IMR-90 (cell line): Measurements from ENCODE around the gene LRSAM1. TPM values are rescaled to one million over a fixed set of nuclear protein-coding genes. Genes with fewer than 3 reads are reported as not detected.

Experiments
- ATAC-seq: fragments of 200-7000 bp; cut with Tn5 transposase; 2 replicates; pipeline ENCODE4 v1.9.1; 2020; ENCODE audit warnings: low read depth, mild to moderate bottlenecking, moderate library complexity
- BruUV-seq: library from RNA; stranded (reverse); fragments of 400-500 nt; replicated peaks from 2 replicates; lab custom pipeline; 2021; lab: Mats Ljungman, UMichigan
- CTCF ChIA-PET: fragments of 300-600 bp; formaldehyde crosslinking; extraction: SDS; loops from one replicate; lab custom pipeline; 2021; ENCODE audit warnings: antibody characterized with exemption; lab: Yijun Ruan, JAX
- POLR2A ChIA-PET: fragments of 300-600 bp; sonication (Branson Sonifier 250); formaldehyde crosslinking; loops from one replicate; lab custom pipeline; 2022; ENCODE audit warnings: antibody characterized with exemption; ENCODE audit not compliant: unreplicated experiment; lab: Charles Lee
- DNase-seq: peaks from one replicate; pipeline ENCODE4 v3.0.0; 2013
- H2AFZ ChIP-seq: replicated peaks from 2 replicates; pipeline ENCODE3; 2013; ENCODE audit warnings: low read length, mild to moderate bottlenecking; ENCODE audit not compliant: poor library complexity
- H2AK5ac ChIP-seq: 2 replicates; pipeline ENCODE4 v1.6.1; 2013; ENCODE audit warnings: low read depth, low read length, inconsistent platforms
- H2AK9ac ChIP-seq: replicated peaks from 2 replicates; pipeline ENCODE3; 2013; ENCODE audit warnings: mild to moderate bottlenecking, low read depth, low read length, moderate library complexity; ENCODE audit not compliant: poor library complexity
- H2BK120ac ChIP-seq: 2 replicates; pipeline ENCODE4 v1.6.1; 2013; ENCODE audit warnings: low read depth, low read length, inconsistent platforms
- H2BK15ac ChIP-seq: 3 replicates; pipeline ENCODE4 v1.6.1; 2013; ENCODE audit warnings: low read depth, low read length, inconsistent platforms
- H2BK20ac ChIP-seq: 2 replicates; pipeline ENCODE4 v1.6.1; 2013; ENCODE audit warnings: low read depth, mild to moderate bottlenecking, inconsistent platforms, low read length, moderate library complexity
- H2BK5ac ChIP-seq: 2 replicates; pipeline ENCODE4 v1.6.1; 2013; ENCODE audit warnings: mild to moderate bottlenecking, low read depth, low read length, inconsistent platforms; ENCODE audit not compliant: poor library complexity, severe bottlenecking
- H3K14ac ChIP-seq: replicated peaks from 2 replicates; pipeline ENCODE4 v1.6.1; 2013; ENCODE audit warnings: low read depth, low read length, inconsistent platforms
- H3K18ac ChIP-seq: 2 replicates; pipeline ENCODE4 v1.6.1; 2013; ENCODE audit warnings: low read depth, low read length, control low read depth
- H3K23ac ChIP-seq: 2 replicates; pipeline ENCODE4 v1.6.1; 2013; ENCODE audit warnings: low read depth, low read length, inconsistent platforms
- H3K27ac ChIP-seq: 2 replicates; pipeline ENCODE4 v1.5.1; 2013; ENCODE audit warnings: mild to moderate bottlenecking, control low read depth, low read length; ENCODE audit not compliant: insufficient read depth
- H3K27me3 ChIP-seq: 2 replicates; pipeline ENCODE4 v1.6.1; 2013; ENCODE audit warnings: low read length; ENCODE audit not compliant: control insufficient read depth, insufficient read depth
- H3K36me3 ChIP-seq: 2 replicates; pipeline ENCODE4 v1.6.1; 2013; ENCODE audit warnings: low read length, mixed read lengths; ENCODE audit not compliant: control insufficient read depth, insufficient read depth
- H3K4ac ChIP-seq: 2 replicates; pipeline ENCODE4 v1.6.1; 2013; ENCODE audit warnings: low read depth, low read length, inconsistent platforms
- H3K4me1 ChIP-seq: 2 replicates; pipeline ENCODE4 v1.6.1; 2013; ENCODE audit warnings: low read length, mixed read lengths; ENCODE audit not compliant: control insufficient read depth, insufficient read depth
- H3K4me2 ChIP-seq: 2 replicates; pipeline ENCODE4 v1.6.1; 2013; ENCODE audit warnings: low read depth, mild to moderate bottlenecking, control low read depth, low read length, moderate library complexity
- H3K4me3 ChIP-seq: 2 replicates; pipeline ENCODE4 v1.5.1; 2013; ENCODE audit warnings: low read depth, mild to moderate bottlenecking, control low read depth, low read length, moderate library complexity; ENCODE audit not compliant: insufficient read depth
- H3K56ac ChIP-seq: 2 replicates; pipeline ENCODE4 v1.6.1; 2013; ENCODE audit warnings: low read length, inconsistent platforms; ENCODE audit not compliant: insufficient read depth; ENCODE audit errors: extremely low read depth
- H3K79me1 ChIP-seq, 2 experiments: 2 replicates each; pipeline ENCODE4 v1.6.1; 2013; ENCODE audit warnings: low read length in 2 of 2, inconsistent platforms in 1 of 2, low read depth in 1 of 2
- H3K9ac ChIP-seq: 2 replicates; pipeline ENCODE4 v1.6.1; 2013; ENCODE audit warnings: low read depth, low read length, control low read depth
- H3K9me1 ChIP-seq: 2 replicates; pipeline ENCODE4 v1.6.1; 2013; ENCODE audit warnings: low read length, inconsistent platforms; ENCODE audit not compliant: insufficient read depth
- H3K9me3 ChIP-seq: 2 replicates; pipeline ENCODE4 v1.6.1; 2013; ENCODE audit warnings: low read length; ENCODE audit not compliant: control insufficient read depth, insufficient read depth
- H4K20me1 ChIP-seq: 2 replicates; pipeline ENCODE4 v1.6.1; 2013; ENCODE audit warnings: low read length, inconsistent platforms; ENCODE audit not compliant: insufficient read depth
- H4K5ac ChIP-seq: 2 replicates; pipeline ENCODE4 v1.6.1; 2013; ENCODE audit warnings: mild to moderate bottlenecking, low read depth, low read length, control low read depth
- H4K8ac ChIP-seq, 2 experiments: 2 replicates each; pipeline ENCODE4 v1.6.1; 2013; ENCODE audit warnings: low read depth in 2 of 2, low read length in 2 of 2, control low read depth in 1 of 2, inconsistent platforms in 1 of 2
- H4K91ac ChIP-seq: 2 replicates; pipeline ENCODE4 v1.6.1; 2013; ENCODE audit warnings: low read depth, low read length, inconsistent platforms; ENCODE audit not compliant: insufficient read depth
- MAFK ChIP-seq: IDR thresholded peaks from 2 replicates; pipeline ENCODE4 v1.6.1; 2012; ENCODE audit warnings: low read depth, low read length, improper control_type of control experiment
- MAZ ChIP-seq: IDR thresholded peaks from 2 replicates; pipeline ENCODE4 v1.6.1; 2012; ENCODE audit warnings: low read depth, mild to moderate bottlenecking, low read length, improper control_type of control experiment, moderate library complexity, borderline replicate concordance
- MXI1 ChIP-seq: IDR thresholded peaks from 2 replicates; pipeline ENCODE4 v1.6.1; 2012; ENCODE audit warnings: low read depth, mild to moderate bottlenecking, low read length, moderate library complexity, borderline replicate concordance
- NFE2L2 ChIP-seq: fragments of 150-350 bp; IDR thresholded peaks from 2 replicates; pipeline ENCODE4 v1.6.1; 2016; ENCODE audit warnings: low read depth, mild to moderate bottlenecking, low read length
- POLR2A ChIP-seq: IDR thresholded peaks from 2 replicates; pipeline ENCODE4 v1.6.1; 2012; ENCODE audit warnings: mild to moderate bottlenecking, low read depth, low read length
- WGBS, 2 experiments: methylation state at CpG; one replicate each; pipeline versions ENCODE4 v1.1.5 to v1.1.7; 2013; ENCODE audit warnings: missing lambda C conversion rate in 2 of 2; ENCODE audit not compliant: insufficient read length in 1 of 2; ENCODE audit errors: extremely low coverage in 2 of 2; 5-methylcytosine and 5-hydroxymethylcytosine counted together
- dilution Hi-C: fragments of 300-500 bp; cut with HindIII; formaldehyde crosslinking; loops from one replicate; pipeline ENCODE4 v1.14.3; 2018; ENCODE audit warnings: low sequenced_read_pairs; ENCODE audit not compliant: unreplicated experiment
- in situ Hi-C: fragments of 300-500 bp; cut with MboI; formaldehyde crosslinking; loops from 3 replicates; pipeline ENCODE4 v1.14.3; 2019; ENCODE audit warnings: low sequenced_read_pairs, inconsistent platforms, mixed read lengths
- intact Hi-C: fragments of 100-400 bp; cut with micrococcal nuclease; formaldehyde crosslinking; loops from 2 replicates; pipeline ENCODE4 v1.10.0; 2022
- polyA plus RNA-seq, 3 experiments: library from polyadenylated mRNA; depleted of rRNA; stranded (reverse); fragments of >200 nt; gene quantifications; 2 replicates each; pipeline ENCODE4 v1.2.3, GENCODE V29; 2012; ENCODE audit warnings: low replicate concordance in 1 of 3
- total RNA-seq: library from RNA; depleted of rRNA; stranded (reverse); fragments of >200 nt; gene quantifications from 2 replicates; pipeline ENCODE4 v1.2.3, GENCODE V29; 2012
- TF ChIP-seq, protein P1 (sequence below): fragments of 150-350 bp; IDR thresholded peaks from 2 replicates; pipeline ENCODE4 v1.6.1; 2016; ENCODE audit warnings: low read depth, mild to moderate bottlenecking, low read length, moderate library complexity, borderline replicate concordance

Gene LRSAM1
- total and polyA plus RNA-seq, 2 of the 4 experiments (the other 2 are of a cell fraction) = 3.0 to 9.3 TPM

DNA sequence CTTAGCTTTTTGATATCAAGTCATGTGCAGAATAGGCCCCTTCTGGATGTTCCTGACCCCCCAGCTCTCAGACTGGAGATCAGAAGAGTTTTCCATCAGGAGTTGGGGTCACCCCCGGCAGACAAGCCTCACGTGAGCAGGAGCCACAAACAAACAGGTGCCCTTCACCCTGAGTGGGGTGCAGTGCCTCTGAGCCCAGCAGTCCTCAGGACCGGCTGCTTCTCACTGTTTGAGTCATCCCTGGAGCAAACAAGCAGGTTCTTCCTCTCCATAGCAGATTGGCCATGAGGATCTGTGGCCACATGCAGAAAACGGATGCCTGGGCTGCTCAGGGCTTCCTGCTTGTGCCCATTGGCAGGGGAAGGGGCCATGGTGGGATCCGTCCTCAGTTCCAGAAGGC, 47.0 kb downstream of the LRSAM1 start:
- CTCF ChIA-PET = no interaction called here
- no peak overlapping the region for H3K4me3 ChIP-seq
- peak overlapping the region; percentile 59 for H2AK9ac ChIP-seq
- H4K20me1 ChIP-seq = peaks cover 17% of the 10 kb centered on the region
- H2BK120ac ChIP-seq = no peak overlapping the region
- no peaks in the 10 kb centered on the region for H3K9me3 ChIP-seq
- dilution Hi-C loops (no loop called here), intact Hi-C loops (no loop called here), in situ Hi-C loops (no loop called here)
- H4K5ac ChIP-seq = no peak overlapping the region
- POLR2A ChIA-PET = no interaction called here
- 86% methylated on average over 2 of the region's 5 CpGs; no CpG with 5 or more reads in 1 of the 2 experiments for WGBS, 2 experiments
- peak; percentile 8; the same call in 1 of the 2 replicates for ATAC-seq
- H3K56ac ChIP-seq = no peak overlapping the region
- H4K91ac ChIP-seq = no peak overlapping the region
- no peak for TF ChIP-seq MAZ
- TF ChIP-seq MXI1 = no peak
- no peak for TF ChIP-seq POLR2A
- TF ChIP-seq, protein P1, sequence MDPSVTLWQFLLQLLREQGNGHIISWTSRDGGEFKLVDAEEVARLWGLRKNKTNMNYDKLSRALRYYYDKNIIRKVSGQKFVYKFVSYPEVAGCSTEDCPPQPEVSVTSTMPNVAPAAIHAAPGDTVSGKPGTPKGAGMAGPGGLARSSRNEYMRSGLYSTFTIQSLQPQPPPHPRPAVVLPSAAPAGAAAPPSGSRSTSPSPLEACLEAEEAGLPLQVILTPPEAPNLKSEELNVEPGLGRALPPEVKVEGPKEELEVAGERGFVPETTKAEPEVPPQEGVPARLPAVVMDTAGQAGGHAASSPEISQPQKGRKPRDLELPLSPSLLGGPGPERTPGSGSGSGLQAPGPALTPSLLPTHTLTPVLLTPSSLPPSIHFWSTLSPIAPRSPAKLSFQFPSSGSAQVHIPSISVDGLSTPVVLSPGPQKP = no peak
- TF ChIP-seq MAFK = no peak
- TF ChIP-seq NFE2L2 = no peak
- H2AK5ac ChIP-seq = no peak overlapping the region
- no peak overlapping the region for H4K8ac ChIP-seq
- H3K27me3 ChIP-seq = no peaks in the 10 kb centered on the region
- H3K9ac ChIP-seq = no peak overlapping the region
- H2BK20ac ChIP-seq = no peak overlapping the region
- peaks cover 3% of the 10 kb centered on the region; the same call in 1 of the 2 replicates for H3K9me1 ChIP-seq
- peaks cover 59% of the 10 kb centered on the region for H3K36me3 ChIP-seq
- H3K27ac ChIP-seq = no peak overlapping the region
- H3K4ac ChIP-seq = no peak overlapping the region
- no TSS peak for BruUV-seq
- H3K23ac ChIP-seq = no peak overlapping the region
- peaks cover 0 to 34% of the 10 kb centered on the region in 2 experiments; a peak in 2 of 4 replicates for H3K79me1 ChIP-seq
- H3K4me2 ChIP-seq = no peak overlapping the region
- no peak overlapping the region for H2BK5ac ChIP-seq
- no peak overlapping the region for H2BK15ac ChIP-seq
- no peak overlapping the region for H3K14ac ChIP-seq
- H2AFZ ChIP-seq = no peak overlapping the region
- no peak overlapping the region for H3K18ac ChIP-seq
- H3K4me1 ChIP-seq = peaks cover 6% of the 10 kb centered on the region
- no peak for DNase-seq
